WTC11 (cell line): ENCODE results near the gene MAT2A.

ENCODE experiments used
- CTCF ChIP-seq: fragments of 200-600 bp; IDR thresholded peaks from 2 replicates; pipeline ENCODE4 v1.8.0; 2022; ENCODE audit warnings: antibody characterized with exemption
- TF ChIP-seq, protein P1 (sequence below): sonication (generic); formaldehyde crosslinking; IDR thresholded peaks from 2 replicates; pipeline ENCODE4 v1.8.1; 2022; ENCODE audit warnings: low read depth, missing genetic modification reagents, borderline replicate concordance

- TF ChIP-seq, protein P1, sequence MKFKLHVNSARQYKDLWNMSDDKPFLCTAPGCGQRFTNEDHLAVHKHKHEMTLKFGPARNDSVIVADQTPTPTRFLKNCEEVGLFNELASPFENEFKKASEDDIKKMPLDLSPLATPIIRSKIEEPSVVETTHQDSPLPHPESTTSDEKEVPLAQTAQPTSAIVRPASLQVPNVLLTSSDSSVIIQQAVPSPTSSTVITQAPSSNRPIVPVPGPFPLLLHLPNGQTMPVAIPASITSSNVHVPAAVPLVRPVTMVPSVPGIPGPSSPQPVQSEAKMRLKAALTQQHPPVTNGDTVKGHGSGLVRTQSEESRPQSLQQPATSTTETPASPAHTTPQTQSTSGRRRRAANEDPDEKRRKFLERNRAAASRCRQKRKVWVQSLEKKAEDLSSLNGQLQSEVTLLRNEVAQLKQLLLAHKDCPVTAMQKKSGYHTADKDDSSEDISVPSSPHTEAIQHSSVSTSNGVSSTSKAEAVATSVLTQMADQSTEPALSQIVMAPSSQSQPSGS: no peak
- no peak for TF ChIP-seq CTCF
Measured at GRCh38 chr2:85550486-85550885, 11.5 kb downstream of the MAT2A start.
